Peyer's patch (tissue), 4 donors: ENCODE data around the gene NETO2.

Experiments
- POLR2A ChIP-seq, 2 donors: fragments of 450-650 bp; IDR thresholded peaks; one replicate each; pipeline ENCODE4 v1.5.1; 2017; ENCODE audit warnings: antibody characterized with exemption in 2 of 2, mild to moderate bottlenecking in 2 of 2, moderate library complexity in 2 of 2
- TF ChIP-seq, protein P1 (sequence below), 6 experiments: fragments of 450-650 bp in 4 of 6; fragments of 200-600 bp in 2 of 6; sonication (generic) in 1 of 6; IDR thresholded peaks; one replicate each; pipeline ENCODE4 v1.5.1; 2017 to 2019; ENCODE audit warnings: antibody characterized with exemption in 6 of 6, mild to moderate bottlenecking in 3 of 6, moderate library complexity in 1 of 6

DNA sequence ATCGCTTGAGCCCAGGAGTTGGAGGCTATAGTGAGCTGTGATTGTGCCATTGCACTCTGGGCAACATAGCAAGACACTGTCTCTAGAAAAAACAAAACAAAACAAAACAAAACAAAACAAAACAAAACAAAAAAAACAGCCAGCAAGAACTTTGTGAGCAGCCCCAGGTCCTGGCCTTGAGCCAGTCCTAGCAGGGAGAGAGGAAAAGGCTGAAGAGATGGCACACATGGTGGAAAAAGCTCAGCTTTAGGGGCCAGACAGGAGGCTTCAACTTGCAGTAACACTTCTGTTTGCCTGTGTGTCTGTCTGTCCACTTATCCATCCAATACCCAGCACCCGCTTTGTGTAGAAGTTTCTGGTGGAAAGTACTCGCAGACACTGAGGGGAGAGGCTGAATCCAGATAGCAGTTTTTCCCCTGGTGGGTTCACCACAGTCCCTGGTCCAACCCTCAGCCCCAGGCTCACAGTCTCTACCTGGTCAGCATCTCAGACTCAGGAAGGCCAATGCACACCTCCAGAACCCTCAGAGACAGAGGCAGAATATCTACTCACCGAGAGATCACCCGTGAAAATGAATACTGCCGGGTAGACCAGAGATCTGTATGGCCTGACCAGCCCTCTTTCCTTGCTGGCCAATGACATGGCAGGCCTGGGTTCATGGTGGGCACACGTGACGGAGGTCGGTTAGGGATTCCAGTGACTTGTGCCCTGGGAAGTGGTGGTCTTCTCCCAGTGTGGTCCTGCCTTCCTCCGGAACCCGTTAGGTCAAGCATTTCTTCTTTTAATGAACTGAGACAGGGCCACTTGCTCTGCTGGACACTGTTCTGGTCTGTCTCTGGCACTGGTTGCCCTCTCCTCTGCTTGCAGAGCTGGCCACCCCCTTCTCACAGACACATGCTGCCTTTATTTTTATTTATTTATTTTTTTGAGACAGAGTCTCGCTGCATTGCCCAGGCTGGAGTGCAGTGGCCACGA lies 90.8 kb downstream of the NETO2 start:
- TF ChIP-seq POLR2A (IDR thresholded peaks at IDR 0.05) = no peak
- TF ChIP-seq, protein P1, sequence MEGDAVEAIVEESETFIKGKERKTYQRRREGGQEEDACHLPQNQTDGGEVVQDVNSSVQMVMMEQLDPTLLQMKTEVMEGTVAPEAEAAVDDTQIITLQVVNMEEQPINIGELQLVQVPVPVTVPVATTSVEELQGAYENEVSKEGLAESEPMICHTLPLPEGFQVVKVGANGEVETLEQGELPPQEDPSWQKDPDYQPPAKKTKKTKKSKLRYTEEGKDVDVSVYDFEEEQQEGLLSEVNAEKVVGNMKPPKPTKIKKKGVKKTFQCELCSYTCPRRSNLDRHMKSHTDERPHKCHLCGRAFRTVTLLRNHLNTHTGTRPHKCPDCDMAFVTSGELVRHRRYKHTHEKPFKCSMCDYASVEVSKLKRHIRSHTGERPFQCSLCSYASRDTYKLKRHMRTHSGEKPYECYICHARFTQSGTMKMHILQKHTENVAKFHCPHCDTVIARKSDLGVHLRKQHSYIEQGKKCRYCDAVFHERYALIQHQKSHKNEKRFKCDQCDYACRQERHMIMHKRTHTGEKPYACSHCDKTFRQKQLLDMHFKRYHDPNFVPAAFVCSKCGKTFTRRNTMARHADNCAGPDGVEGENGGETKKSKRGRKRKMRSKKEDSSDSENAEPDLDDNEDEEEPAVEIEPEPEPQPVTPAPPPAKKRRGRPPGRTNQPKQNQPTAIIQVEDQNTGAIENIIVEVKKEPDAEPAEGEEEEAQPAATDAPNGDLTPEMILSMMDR (IDR thresholded peaks at IDR 0.05) = no peak
